Fibroblast of lung (primary cell): ENCODE data around the gene PPM1H. TPM values are rescaled to one million over a fixed set of nuclear protein-coding genes. Genes with fewer than 3 reads are reported as not detected.

Experiments used
- DNase-seq, 2 donors: peaks; one replicate each; pipeline versions ENCODE4 v3.0.0 to v3.0.0-alpha.2; 2010; ENCODE audit warnings: low read depth in 2 of 2
- H2AFZ ChIP-seq: 2 replicates; pipeline ENCODE4 v1.5.1; 2012; ENCODE audit warnings: low read length, control low read depth, inconsistent platforms
- H3K27ac ChIP-seq: 2 replicates; pipeline ENCODE4 v1.5.1; 2011; ENCODE audit warnings: low read length, control low read depth; ENCODE audit not compliant: insufficient read depth
- H3K27me3 ChIP-seq: 2 replicates; pipeline ENCODE4 v1.5.1; 2011; ENCODE audit warnings: mild to moderate bottlenecking, low read length; ENCODE audit not compliant: control insufficient read depth, insufficient read depth
- H3K36me3 ChIP-seq: 2 replicates; pipeline ENCODE4 v1.5.1; 2011; ENCODE audit warnings: low read length; ENCODE audit not compliant: control insufficient read depth, insufficient read depth
- H3K4me1 ChIP-seq: 2 replicates; pipeline ENCODE4 v1.5.1; 2011; ENCODE audit warnings: low read length; ENCODE audit not compliant: control insufficient read depth, insufficient read depth; ENCODE audit errors: extremely low read depth
- H3K4me2 ChIP-seq: 2 replicates; pipeline ENCODE4 v1.5.1; 2011; ENCODE audit warnings: low read length, control low read depth; ENCODE audit not compliant: insufficient read depth; ENCODE audit errors: extremely low read depth
- H3K4me3 ChIP-seq, 4 experiments: fragments of 200-600 bp in 1 of 4; sonication (generic) in 1 of 4; replicated peaks in 1 of 4; 2 replicates each; pipeline ENCODE4 v1.5.1; 2011 to 2016; ENCODE audit warnings: low read length in 4 of 4, low read depth in 3 of 4, mild to moderate bottlenecking in 3 of 4, control low read depth in 2 of 4, inconsistent platforms in 1 of 4, mixed read lengths in 1 of 4; ENCODE audit not compliant: insufficient read depth in 1 of 4; ENCODE audit errors: control extremely low read depth in 1 of 4
- H3K79me2 ChIP-seq: 2 replicates; pipeline ENCODE4 v1.5.1; 2012; ENCODE audit warnings: mild to moderate bottlenecking, low read length, inconsistent platforms; ENCODE audit not compliant: control insufficient read depth, insufficient read depth
- H3K9ac ChIP-seq: 2 replicates; pipeline ENCODE4 v1.5.1; 2011; ENCODE audit warnings: mild to moderate bottlenecking, low read length, control low read depth; ENCODE audit not compliant: insufficient read depth
- H3K9me3 ChIP-seq: 2 replicates; pipeline ENCODE4 v1.5.1; 2012; ENCODE audit warnings: low read depth, low read length; ENCODE audit not compliant: control insufficient read depth, insufficient read depth
- H4K20me1 ChIP-seq: 2 replicates; pipeline ENCODE4 v1.5.1; 2011; ENCODE audit warnings: low read length; ENCODE audit not compliant: control insufficient read depth, insufficient read depth; ENCODE audit errors: extremely low read depth
- EZH2 ChIP-seq: IDR thresholded peaks from 2 replicates; pipeline ENCODE4 v1.5.1; 2012; ENCODE audit warnings: low read length, control low read depth, mild to moderate bottlenecking; ENCODE audit errors: missing control alignments
- polyA plus RNA-seq, 2 donors: library from polyadenylated mRNA; depleted of rRNA in 1 of 2; stranded (reverse) in 1 of 2; unstranded in 1 of 2; fragments of >200 nt; gene quantifications; 2 replicates each; pipeline ENCODE4 v1.2.1, GENCODE V29; 2011 to 2012; ENCODE audit warnings: missing spikeins in 1 of 2
- total RNA-seq: library from RNA; depleted of rRNA; stranded (reverse); fragments of >200 nt; gene quantifications from 2 replicates; pipeline ENCODE4 v1.2.1, GENCODE V29; 2014
- TF ChIP-seq, protein P1 (sequence below), 2 donors: IDR thresholded peaks in 1 of 2; conservative IDR thresholded peaks in 1 of 2; 1 replicate in 1 of 2; 2 replicates in 1 of 2; pipeline ENCODE4 v1.5.1; 2011 to 2012; ENCODE audit warnings: low read length in 2 of 2, control low read depth in 1 of 2, inconsistent platforms in 1 of 2, low read depth in 1 of 2, mild to moderate bottlenecking in 1 of 2

Gene PPM1H
- total and polyA plus RNA-seq, 2 donors (not counting 1 experiment from before 2014, with no cell fraction given): 0.57 to 3.1 TPM

DNA sequence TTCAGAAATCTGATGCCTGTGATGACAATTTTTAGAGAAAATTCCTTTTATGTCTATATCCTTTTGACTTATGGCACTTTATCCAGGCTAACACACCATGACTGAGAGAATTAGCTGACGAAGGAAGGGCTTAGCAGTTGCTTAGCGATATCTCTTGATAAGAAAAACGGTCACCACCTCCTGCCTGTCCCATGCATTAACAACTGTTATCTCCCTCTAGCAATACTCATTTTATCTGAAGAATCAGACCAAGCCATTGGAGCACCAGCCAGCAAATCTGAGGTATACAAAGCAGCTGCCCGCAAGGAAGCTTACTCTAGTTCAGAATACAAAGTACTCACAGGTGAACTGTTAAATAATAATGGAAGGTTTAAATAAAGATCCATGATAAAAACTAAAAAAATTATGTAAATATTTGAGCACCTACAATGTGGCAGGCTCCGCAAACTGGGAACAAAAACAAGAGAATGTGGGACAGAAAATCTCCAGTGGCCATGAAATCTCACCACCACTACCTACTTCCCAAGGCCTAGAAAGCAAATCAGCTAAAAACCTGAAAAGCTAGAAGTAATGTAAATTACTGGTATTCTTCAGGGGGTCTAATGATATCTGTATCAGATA, 24.3 kb downstream of the PPM1H start:
- Histone ChIP-seq H3K9me3 (no peaks in the 10 kb centered on the region), H3K9ac (no peak overlapping the region), H3K79me2 (no peaks in the 10 kb centered on the region), H3K4me1 (no peaks in the 10 kb centered on the region), H3K27me3 (peaks cover 5% of the 10 kb centered on the region), H2AFZ (no peak overlapping the region), H4K20me1 (no peaks in the 10 kb centered on the region), H3K4me2 (no peak overlapping the region), H3K4me3 (no peak overlapping the region), H3K27ac (no peak overlapping the region), H3K36me3 (no peaks in the 10 kb centered on the region)
- DNase-seq: no peak
- TF ChIP-seq, protein P1, sequence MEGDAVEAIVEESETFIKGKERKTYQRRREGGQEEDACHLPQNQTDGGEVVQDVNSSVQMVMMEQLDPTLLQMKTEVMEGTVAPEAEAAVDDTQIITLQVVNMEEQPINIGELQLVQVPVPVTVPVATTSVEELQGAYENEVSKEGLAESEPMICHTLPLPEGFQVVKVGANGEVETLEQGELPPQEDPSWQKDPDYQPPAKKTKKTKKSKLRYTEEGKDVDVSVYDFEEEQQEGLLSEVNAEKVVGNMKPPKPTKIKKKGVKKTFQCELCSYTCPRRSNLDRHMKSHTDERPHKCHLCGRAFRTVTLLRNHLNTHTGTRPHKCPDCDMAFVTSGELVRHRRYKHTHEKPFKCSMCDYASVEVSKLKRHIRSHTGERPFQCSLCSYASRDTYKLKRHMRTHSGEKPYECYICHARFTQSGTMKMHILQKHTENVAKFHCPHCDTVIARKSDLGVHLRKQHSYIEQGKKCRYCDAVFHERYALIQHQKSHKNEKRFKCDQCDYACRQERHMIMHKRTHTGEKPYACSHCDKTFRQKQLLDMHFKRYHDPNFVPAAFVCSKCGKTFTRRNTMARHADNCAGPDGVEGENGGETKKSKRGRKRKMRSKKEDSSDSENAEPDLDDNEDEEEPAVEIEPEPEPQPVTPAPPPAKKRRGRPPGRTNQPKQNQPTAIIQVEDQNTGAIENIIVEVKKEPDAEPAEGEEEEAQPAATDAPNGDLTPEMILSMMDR (conservative IDR thresholded peaks at IDR 0.05 in 1 of 2, IDR thresholded peaks at IDR 0.05 in 1 of 2; ENCODE audit: low read depth in 1 of 2, low read length in 2 of 2): no peak
- TF ChIP-seq EZH2: no peak

DNA sequence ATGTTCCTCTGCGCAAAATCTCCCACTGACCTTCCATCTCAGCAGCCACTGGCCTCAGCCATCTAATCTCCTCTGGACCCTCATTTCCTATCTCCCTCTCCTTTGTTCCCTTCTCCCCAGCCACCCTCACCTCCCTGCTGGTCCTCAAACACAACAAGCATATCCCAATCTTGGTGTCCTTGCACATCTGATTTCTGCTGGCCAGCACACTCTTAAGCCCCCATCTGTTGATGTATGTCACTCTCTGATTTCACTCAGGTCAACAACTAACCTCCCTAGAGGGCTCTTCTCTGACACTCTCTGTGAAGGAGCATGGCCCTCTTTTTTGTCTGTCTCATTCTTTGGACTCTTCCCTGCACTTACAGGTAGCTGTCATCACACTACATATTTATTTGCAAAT, 25.6 kb downstream of the PPM1H start:
- H3K4me3 ChIP-seq: no peak overlapping the region
- TF ChIP-seq EZH2: no peak
- TF ChIP-seq, protein P1 (conservative IDR thresholded peaks at IDR 0.05 in 1 of 2, IDR thresholded peaks at IDR 0.05 in 1 of 2; ENCODE audit: low read depth in 1 of 2, low read length in 2 of 2): no peak
- no peaks in the 10 kb centered on the region for H3K79me2 ChIP-seq
- H3K27me3 ChIP-seq: peaks cover 5% of the 10 kb centered on the region
- no peak for DNase-seq
- H2AFZ ChIP-seq: no peak overlapping the region
- H3K4me2 ChIP-seq: no peak overlapping the region
- no peak overlapping the region for H3K27ac ChIP-seq
- no peaks in the 10 kb centered on the region for H3K9me3 ChIP-seq
- H3K9ac ChIP-seq: no peak overlapping the region
- H3K36me3 ChIP-seq: no peaks in the 10 kb centered on the region
- H3K4me1 ChIP-seq: no peaks in the 10 kb centered on the region
- H4K20me1 ChIP-seq: no peaks in the 10 kb centered on the region

DNA sequence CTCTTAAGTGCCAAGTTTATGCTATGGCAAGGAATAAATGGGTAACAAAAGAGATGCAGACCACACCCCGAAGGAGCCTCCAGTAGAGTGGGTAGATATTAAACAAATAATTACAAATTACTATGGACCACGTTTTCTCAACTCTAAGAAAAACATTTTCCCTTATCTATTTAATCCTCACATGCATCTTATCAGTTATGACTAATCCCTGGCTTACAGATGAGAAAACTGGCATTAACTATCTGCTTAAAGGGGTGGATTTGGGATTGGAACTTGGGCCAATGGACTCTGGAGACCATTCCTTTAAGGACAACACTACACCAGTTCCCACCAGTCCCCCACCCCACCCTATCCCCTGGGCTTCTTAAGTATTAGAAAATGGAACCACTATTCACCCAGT, 26.3 kb downstream of the PPM1H start:
- Histone ChIP-seq H3K27me3 (peaks cover 5% of the 10 kb centered on the region), H3K36me3 (no peaks in the 10 kb centered on the region), H3K27ac (no peak overlapping the region), H3K4me2 (no peak overlapping the region), H3K79me2 (no peaks in the 10 kb centered on the region), H3K9ac (no peak overlapping the region), H2AFZ (no peak overlapping the region), H3K4me1 (no peaks in the 10 kb centered on the region), H4K20me1 (no peaks in the 10 kb centered on the region), H3K9me3 (no peaks in the 10 kb centered on the region), H3K4me3 (no peak overlapping the region)
- TF ChIP-seq EZH2: no peak
- TF ChIP-seq, protein P1 (conservative IDR thresholded peaks at IDR 0.05 in 1 of 2, IDR thresholded peaks at IDR 0.05 in 1 of 2; ENCODE audit: low read depth in 1 of 2, low read length in 2 of 2): no peak
- no peak for DNase-seq
